GM21528 (cell line): ENCODE measurements around the gene SFXN1.
"Not testable (repeated sequence)": the region's sequence is repeated elsewhere in the genome, so short reads cannot be mapped to it uniquely, and the experiment has no call there.

ENCODE experiments used
- ATAC-seq: cut with Tn5 transposase; IDR thresholded peaks from one replicate; pipeline ENCODE4 v1.9.1; 2021; ENCODE audit warnings: mild to moderate bottlenecking, moderate library complexity; ENCODE audit not compliant: unreplicated experiment, low FRiP score

SFXN1 gene

DNA sequence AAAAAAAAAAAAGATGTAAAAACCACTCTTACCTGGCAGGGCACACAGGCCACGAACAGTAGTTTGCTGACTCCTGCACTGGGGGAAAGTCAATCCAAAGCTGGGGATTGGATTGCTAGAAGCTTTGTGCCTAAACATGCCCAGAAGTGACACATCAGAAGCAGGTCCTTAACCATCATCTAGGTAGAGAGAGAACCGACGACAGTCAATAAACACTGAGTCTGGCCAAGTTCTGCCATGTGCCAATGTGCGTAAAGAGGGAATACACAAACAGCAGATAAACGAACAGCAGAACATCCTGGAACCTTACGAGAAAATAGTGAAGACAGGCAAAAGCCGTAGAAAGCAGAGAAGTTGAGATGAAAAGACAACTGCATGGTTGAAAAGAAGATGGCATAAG is 14.9 kb downstream of the SFXN1 start:
- no peak for ATAC-seq

DNA sequence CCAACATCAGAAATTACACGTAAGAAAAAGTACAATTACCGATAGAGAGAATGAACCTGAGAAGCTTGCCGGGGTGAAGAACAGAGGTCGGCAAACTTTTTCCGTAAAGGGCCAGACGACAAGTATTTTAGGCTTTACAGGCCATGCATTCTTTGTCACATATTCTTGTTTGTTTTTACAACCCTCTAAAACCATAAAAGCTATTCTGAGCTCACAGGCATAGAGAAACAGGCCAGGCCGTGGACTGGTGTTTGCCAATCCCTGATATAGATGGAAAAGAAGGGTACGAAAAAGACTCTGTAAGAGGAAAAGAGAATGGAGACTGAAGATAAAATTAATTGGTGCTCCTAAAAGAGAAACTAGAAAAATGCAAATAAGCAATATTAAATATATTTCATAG is 15.4 kb downstream of the SFXN1 start:
- ATAC-seq: no peak

DNA sequence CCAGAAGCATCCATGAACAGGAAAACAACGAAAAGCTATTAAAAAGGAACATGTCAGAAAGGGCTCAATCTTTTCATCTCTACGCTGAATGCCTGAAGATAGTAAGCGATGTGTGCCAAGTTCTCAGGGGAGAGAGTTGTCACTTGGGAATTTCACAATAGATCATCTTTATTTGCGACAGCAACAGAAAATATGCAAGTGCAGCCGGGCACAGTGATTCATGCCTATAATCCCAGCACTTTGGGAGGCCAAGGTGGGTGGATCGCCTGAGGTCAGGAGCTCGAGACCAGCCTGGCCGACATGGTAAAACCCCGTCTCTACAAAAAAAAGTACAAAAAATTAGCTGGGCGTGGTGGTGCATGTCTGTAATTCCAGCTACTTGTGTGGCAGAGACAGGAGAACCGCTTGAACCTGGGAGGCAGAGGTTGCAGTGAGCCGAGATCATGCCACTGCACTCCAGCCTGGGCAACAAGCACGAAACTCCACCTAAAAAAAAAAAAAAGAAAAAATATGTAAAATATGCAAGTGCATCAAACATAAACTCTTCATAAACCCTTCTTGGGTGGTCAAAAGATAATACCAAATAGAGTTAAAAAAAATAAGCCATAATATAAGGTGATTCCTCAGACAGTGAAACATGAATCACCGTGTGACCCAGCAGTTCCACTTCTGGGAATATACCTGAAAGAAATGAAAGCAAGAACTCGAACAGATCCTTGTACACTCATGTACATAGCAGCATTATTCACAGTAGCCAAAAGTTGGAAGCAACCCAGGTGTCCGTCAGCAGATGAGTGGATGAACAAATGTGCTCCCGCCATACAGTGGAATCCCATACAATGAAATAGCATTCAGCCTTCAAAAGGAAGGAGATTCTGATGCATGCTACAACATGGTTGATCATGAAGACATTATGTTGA is 16.2 kb downstream of the SFXN1 start:
- no peak for ATAC-seq

DNA sequence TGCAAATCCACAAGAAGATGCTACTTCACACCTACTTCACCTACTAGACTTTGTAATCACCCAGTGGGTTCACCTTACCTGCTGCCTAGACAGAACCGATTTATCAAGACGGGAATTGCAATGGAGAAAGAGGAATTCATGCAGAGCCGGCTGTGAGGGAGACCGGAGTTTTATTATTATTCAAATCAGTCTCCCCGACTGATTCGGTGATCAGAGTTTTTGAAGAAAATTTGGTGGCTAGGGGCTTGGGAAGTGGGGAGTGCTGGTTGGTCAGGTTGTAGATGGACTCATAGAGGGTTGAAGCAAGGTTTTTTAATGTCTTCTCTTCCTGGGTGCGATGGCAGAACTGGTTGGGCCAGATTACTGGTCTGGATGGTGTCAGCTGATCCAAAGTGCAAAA is 23.4 kb downstream of the SFXN1 start:
- no peak for ATAC-seq

DNA sequence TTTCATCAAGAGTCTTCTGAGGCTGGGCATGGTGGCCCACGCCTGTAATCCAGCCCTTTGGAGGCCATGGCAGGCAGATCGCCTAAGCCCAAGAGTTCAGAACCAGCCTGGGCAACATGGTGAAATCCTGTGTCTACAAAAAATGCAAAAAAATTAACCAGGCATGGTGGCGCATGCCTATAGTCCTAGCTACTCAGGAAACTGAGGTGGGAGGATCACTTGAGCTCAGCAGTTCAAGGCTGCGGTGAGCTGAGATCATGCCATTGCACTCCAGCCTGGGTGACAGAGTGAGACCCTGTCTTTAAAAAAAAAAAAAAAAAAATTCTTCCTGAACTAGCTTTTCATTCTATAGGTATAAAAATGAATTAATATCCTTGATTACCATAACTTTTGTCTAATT is 29.3 kb downstream of the SFXN1 start:
- ATAC-seq: not testable (repeated sequence)

DNA sequence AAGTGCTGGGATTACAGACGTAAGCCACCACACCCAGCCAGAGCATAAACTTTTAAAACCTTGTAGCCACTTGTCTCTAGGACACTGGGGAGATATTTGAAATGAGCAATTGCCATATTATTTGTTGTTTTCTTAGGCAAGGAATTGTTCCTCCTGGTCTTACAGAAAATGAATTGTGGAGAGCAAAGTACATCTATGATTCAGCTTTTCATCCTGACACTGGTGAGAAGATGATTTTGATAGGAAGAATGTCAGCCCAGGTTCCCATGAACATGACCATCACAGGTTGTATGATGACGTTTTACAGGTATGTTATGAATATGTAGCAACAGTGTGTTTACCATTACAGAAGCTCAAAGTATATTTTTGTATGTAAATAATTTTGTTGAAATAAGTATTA is 30.5 kb downstream of the SFXN1 start:
- ATAC-seq: no peak

DNA sequence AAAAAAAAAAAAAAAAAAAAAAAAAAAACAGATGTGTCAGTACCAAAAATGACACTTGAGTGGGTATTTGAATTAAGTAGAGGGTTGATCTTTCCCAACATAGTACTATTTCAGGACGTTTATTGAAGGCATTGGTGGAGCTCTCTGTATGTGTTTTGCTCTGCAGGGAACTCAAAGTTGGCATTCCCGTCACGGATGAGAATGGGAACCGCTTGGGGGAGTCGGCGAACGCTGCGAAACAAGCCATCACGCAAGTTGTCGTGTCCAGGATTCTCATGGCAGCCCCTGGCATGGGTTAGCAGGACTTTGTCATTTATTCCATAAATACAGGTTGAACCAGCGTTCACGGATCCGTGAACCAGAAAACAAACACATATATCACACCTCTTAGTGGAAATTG is 34.9 kb downstream of the SFXN1 start:
- no peak for ATAC-seq

DNA sequence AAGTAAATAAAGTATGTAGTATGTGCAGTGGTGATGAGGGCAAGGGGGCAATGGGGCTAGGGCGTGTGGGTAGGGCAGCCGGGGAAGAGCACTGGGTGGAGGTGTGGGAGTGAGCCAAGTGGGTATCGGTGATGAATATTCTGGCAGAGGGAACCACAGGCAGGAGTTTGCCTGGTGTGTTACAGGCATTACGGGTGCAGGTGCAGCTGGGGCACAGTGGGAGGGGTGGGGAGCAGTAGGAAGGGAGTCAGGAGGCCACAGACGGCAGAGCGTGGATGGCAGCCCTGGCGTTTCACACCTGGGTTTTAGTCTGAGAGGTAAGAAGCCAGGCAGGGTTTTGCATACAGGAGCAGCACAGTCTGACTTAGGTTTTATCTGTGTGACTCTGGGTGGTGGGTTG is 35.4 kb downstream of the SFXN1 start:
- no peak for ATAC-seq

DNA sequence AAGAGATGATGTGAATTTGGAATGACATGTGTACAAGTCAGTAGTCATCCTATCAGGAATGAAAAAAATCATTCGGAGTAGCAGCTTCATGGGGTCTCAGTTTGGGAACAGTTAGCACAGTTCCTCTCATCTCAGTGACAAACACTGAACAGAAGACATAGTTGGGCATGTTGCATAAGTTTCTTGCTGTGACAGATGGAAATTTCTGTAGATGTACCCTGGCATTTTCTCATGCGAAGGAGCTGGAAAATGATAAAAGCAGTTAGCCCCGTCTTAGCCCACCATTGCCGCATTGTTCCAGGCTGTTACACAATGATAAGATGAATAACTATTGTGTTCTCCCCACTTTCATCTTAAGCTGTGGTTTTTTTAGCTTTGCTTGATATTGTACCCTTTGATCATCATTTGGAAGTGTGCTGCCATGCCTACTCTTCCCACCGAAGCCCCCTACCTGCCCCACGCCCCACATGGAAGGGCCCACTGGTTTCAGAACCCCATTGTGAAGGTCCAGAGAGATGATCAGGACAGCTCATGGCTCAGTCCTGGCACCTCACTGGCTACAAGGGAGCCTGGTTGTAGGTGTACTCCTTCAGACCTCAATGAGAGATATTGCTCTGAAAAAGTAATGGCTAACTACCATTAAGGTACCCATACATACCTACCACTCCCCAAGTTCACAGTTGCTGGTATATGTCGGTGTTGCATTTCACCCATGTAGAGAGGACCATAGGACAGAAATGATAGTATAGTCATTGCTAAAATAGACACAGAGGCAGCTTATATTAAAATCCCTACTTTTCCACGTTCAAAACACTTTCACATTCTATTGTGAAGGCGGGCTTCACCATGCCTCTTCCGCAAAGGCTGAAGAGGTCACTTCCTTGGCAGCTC is 38.8 kb downstream of the SFXN1 start:
- no peak for ATAC-seq

DNA sequence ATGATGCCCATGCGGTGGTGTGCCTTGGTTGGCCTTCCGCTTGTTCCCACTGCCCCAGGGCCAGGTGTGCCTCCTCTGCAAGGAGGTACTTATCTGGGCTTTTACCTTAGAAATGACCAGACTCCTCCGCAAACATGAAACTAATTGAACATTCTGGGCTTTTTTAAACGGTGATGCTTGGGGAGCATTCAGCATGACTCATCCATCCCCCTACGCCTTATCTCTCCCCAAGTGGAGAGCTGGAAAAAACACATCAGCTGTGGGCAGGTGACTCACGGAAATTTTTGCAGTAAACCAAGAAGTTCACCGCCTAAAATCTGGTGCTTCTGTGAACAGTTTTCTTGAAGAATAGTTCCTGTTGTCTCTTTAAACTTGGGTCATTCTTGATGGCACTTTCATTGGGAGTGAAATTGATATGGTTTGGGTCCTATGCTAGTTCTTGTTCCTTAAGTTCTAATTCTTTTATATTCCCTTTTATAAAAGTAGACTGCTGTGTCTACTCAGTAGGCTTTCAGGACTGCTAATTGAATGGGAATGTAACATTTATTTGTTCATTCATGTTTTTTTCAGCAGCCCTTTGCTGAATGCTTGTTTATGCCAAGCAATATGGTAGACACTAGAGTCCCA is 39.6 kb downstream of the SFXN1 start:
- no peak for ATAC-seq

DNA sequence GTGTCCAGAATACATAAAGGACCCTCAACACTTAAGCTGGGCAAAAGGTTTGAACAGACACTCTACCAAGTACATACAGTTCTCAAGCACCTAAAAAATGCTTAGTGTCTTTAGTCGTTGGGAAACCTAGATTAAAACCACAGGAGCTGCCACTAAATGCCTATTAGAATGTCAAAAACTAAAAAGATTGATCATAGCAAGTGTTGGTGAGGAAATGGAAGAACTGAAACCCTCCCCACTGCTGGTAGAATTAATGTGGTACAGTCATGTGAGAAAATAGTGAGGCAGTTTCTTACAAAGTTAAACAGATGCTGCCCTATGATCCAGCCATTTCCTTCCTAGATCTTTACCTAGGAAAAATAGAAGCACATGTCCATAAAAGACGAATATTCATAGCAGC is 40.6 kb downstream of the SFXN1 start:
- no peak for ATAC-seq

DNA sequence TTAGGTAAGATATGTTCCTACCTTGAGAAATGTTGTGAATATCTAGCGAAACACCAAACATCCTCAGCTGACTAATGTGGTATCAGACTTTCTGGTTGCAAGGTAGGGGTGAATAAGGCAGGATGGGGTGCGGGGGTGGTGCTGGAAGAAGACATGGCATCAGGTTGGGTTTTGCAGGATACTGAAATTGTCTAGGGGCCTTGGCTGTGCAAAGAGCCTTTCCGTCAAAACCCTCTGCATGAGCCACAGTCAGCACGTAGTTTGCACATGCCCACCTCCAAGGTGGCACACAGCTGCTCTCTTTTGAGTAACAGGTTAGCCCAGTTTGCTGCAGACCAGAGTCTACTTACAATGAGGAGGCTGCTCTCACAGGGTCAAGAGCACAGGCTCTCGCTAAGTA is 42.0 kb downstream of the SFXN1 start:
- no peak for ATAC-seq

DNA sequence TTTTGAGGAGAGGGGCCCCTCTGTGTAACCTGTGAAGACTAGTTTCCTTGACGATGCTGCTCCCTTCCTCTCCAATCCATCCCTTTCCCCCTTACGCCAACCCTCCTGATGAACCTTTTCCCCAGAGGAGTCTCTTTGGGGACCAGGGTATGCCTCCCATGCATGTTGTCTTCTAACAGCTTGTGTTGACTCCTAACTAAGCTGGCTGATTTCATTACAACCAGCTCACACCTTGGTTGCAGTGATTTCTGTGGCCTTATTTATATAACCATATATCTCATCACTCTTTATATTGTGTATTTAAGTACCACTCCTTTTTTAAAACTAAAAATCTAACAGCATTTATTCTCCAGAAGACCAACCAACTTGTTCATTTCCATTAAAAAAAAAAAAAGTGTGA is 42.5 kb downstream of the SFXN1 start:
- ATAC-seq: no peak

DNA sequence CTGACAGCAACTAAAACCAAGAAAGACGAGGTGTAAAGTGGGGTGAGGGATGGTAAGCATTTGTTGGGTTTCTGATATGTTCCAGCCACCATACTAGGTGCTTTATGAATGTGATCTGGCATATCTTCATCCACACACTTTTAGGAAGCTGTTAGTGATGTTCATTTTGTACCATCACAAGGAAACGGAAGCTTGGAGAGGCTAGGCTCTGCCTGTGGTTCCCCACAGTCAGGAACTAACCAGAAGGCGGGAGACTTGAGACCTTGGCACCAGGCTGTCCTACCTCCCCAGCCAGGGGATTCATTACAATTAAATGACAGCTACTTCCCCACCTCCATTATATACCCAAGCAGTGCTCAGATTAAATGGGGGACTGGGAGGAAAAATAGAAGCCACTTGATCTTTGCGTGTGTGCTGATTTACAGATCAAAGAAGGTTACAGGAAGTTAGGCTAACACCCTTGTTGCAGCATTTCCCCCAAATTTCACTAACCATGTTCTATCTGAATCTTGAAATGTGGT is 43.0 kb downstream of the SFXN1 start:
- no peak for ATAC-seq

DNA sequence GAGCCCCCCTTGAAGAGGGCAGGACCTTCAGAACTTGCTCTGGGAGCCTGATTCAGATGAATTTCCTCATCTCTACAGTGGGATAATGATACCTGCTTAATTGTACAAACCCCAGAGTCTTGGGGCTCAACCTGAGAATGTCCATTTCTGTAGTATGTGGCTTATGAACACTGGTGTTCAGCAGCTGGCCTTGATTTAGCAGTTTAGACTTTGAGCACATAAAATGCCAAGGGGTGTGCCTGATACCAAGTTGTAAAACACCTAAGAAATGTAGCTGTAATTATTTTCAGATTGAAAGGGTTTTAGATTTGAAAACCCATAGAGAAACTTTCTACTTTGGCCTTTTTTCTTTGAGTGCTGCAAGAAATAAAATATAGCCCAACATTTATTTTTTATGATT is 44.9 kb downstream of the SFXN1 start:
- no peak for ATAC-seq

DNA sequence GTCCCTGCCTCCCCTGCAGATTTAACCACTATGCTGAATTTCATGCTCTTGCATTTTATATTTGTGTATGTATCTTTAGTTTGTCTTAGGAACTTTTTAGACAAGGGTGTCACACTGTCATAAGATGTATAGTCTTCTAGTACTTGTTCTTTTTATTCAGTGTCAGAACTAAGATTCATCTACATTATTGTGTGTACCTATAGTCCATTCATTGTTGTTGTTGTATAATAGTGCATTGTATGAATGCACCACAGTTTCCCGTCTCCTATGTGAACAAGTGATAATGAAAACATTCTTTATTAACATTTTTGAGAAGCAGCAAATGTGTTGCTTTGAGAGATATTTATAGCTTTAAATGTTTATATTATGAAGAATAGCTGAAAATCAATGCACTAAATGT is 45.9 kb downstream of the SFXN1 start:
- no peak for ATAC-seq

DNA sequence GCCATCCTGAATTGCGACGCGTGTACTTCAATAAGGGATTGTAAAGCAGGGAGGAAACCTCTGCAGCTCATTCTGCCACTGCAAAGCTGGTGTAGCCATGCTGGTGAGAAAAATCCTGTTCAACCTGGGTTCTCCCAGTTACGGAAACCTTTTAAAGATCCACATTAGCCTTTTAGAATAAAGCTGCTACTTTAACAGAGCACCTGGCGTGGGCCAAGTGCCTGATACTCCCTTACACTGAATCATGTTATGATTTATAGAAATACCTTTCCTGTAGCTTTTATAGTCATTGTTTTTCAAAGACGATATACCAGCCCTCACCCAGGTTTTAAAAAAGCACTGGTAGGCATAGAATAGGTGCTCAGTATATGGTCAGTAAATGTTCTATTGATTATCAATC is 48.3 kb downstream of the SFXN1 start:
- ATAC-seq: no peak

DNA sequence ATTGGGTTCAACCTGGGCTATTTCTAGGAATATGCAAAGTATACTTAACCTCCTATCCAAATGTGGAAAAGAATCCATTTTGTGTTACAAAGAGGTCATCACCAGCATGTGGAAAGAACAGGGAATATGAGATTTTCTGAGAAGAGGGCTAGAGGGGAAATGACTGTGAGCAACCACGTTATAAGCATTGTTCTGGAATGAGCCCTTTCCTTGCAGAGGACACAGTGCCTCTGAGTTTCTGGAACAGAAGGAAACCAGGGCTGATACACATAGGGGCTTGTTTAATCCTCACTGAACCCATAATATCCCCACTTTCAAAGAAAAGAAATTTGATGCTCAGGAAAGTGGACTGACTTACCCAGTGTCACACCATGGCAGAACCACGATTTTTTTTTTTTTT is 53.0 kb downstream of the SFXN1 start:
- ATAC-seq: no peak

DNA sequence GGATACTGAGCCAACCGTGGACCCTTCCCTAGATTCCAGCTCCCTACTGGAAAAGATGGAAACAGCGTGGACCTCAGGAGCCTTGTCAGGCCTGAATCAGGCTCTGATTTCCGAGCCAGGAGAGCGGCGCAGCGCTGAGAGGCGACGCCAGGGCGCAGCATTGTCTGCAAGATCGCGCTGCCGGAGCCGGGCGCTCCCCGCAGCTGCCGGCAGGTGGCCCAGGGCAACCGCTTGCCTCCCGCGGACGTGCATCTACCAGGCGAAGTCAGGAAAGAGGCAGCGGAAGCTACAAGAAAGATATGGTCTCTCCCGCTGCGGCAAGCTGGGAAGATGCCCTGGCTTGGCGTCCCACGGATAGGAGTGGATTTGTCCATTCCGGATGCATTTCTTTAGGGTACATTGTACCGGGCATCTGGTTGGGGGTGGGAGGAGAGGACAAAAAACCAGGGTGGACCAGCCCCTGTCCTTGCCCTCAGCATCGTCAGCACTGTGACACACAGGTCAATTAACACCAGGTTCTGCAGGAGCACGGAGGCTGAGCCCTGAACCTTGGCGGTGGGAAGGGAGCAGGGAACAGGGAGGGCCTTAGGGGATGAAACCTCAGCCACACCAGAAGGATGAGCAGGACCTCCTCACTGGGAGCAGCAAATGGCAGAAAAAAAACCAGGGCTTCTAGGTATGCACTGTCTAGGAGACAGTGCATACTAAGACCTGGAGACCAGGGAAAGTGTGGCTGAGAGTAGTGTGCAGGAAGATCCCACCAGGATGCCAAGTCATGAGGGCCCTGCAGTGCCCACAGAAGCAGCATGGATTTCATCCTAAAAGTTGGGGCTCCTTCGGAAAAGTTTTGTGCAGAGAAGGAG is 55.9 kb downstream of the SFXN1 start:
- ATAC-seq: peak; percentile 95

DNA sequence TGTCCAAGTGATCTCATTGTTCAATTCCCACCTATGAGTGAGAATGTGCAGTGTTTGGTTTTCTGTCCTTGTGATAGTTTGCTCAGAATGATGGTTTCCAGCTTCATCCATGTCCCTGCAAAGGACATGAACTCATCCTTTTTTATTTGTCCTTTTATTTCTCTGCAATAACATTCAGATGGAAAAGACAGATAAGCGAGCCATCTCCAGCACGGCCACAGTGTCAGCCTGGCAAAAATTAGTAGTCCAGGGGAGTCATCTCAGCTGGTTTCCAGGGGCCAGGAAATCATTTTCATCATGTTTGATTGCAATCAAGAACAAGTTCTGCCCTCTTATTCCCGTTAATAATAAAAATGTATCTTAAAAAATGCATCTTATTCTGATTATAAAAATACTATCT is 57.0 kb downstream of the SFXN1 start:
- ATAC-seq: not testable (repeated sequence)
